NK-92 treated with Interleukin-12 subunit alpha and Interleukin-12 subunit beta, amount 100 ng/mL, for 24 hours (cell line): ENCODE measurements around the gene BEX5.
"Not testable (repeated sequence)": the region's sequence is repeated elsewhere in the genome, so short reads cannot be mapped to it uniquely, and the experiment has no call there.

Source experiments
- DNase-seq: peaks from one replicate; lab custom pipeline; 2025; lab: John Stamatoyannopoulos, UW

The BEX5 gene

GRCh38 chrX:102155806-102156179 is at the start of gene BEX5:
TSS of gene BEX5 (minus strand) at chrX:102155977. CDS start at chrX:102154265, 1,712 bp downstream.
- no peak for DNase-seq

GRCh38 chrX:102185967-102186720 is 30.4 kb upstream of the BEX5 start:
- DNase-seq = no peak

- DNase-seq = no peak
Measured at GRCh38 chrX:102154900-102155805, 624 bp downstream of the BEX5 start.

- no peak for DNase-seq
Measured at GRCh38 chrX:102154218-102154860, 1.4 kb downstream of the BEX5 start.

- not testable (repeated sequence) for DNase-seq
Measured at GRCh38 chrX:102142274-102142673, 13.5 kb downstream of the BEX5 start, which contains the start of gene TCEAL6. TSS of gene TCEAL6 (minus strand) at chrX:102142481.

- DNase-seq = not testable (repeated sequence)
Measured at GRCh38 chrX:102141631-102142030, 14.1 kb downstream of the BEX5 start.

GRCh38 chrX:102140876-102141275 is 14.9 kb downstream of the BEX5 start:
- DNase-seq = not testable (repeated sequence)

GRCh38 chrX:102138064-102138463 is 17.7 kb downstream of the BEX5 start:
- no peak for DNase-seq

GRCh38 chrX:102129473-102129872 is 26.3 kb downstream of the BEX5 start:
- DNase-seq = no peak

GRCh38 chrX:102126863-102127262 is 28.9 kb downstream of the BEX5 start:
- DNase-seq = no peak

- DNase-seq = not testable (repeated sequence)
Measured at GRCh38 chrX:102126080-102126818, 29.5 kb downstream of the BEX5 start.

- DNase-seq = not testable (repeated sequence)
Measured at GRCh38 chrX:102125436-102125835, 30.3 kb downstream of the BEX5 start, which contains the start of gene TCEAL2. TSS of gene TCEAL2 (plus strand) at chrX:102125679. CDS start at chrX:102126831, 1,152 bp downstream.

GRCh38 chrX:102125014-102125413 is 30.8 kb downstream of the BEX5 start:
- DNase-seq = not testable (repeated sequence)

GRCh38 chrX:102115748-102116147 is 40.0 kb downstream of the BEX5 start:
- DNase-seq = no peak

GRCh38 chrX:102113367-102113766 is 42.4 kb downstream of the BEX5 start:
- no peak for DNase-seq
